ENCODE measurements around the gene PHYHIPL. TPM values are rescaled to one million over a fixed set of nuclear protein-coding genes. Genes with fewer than 3 reads are reported as not detected.

The PHYHIPL gene
- total RNA-seq, 4 donors from 2014 or later = 0.10 to 0.29 TPM; not detected in 2

- 23 to 30% methylated on average over 1 of the region's 1 CpG for WGBS, 2 donors
Observed at GRCh38 chr10:59133841-59134593, 42.4 kb upstream of the PHYHIPL start.

GRCh38 chr10:59134785-59135184, 41.7 kb upstream of the PHYHIPL start:
- intact Hi-C loops (cut with DNase I; ENCODE audit: low total_unique reads) = no loop called here
- TF ChIP-seq POLR2A (IDR thresholded peaks at IDR 0.05) = no peak
- H3K4me3 ChIP-seq (ENCODE audit: low read depth, poor library complexity, severe bottlenecking) = no peak overlapping the region
- no peak for DNase-seq (ENCODE audit: low spot score in 2 of 2)
- 76 to 80% methylated on average over 3 of the region's 3 CpGs for whole genome bisulfite sequencing, 2 donors

More at GRCh38 chr10:59133841-59134593, 42.4 kb upstream of the PHYHIPL start:
- intact Hi-C loops (cut with DNase I; ENCODE audit: low total_unique reads) = no loop called here
- no peak overlapping the region for H3K4me3 ChIP-seq (ENCODE audit: low read depth, poor library complexity, severe bottlenecking)
- no peak for TF ChIP-seq CTCF (IDR thresholded peaks at IDR 0.05)
- TF ChIP-seq POLR2A (IDR thresholded peaks at IDR 0.05) = no peak
- DNase-seq (ENCODE audit: low spot score in 2 of 2) = no peak

GRCh38 chr10:59135275-59135674, 41.2 kb upstream of the PHYHIPL start:
- TF ChIP-seq CTCF (IDR thresholded peaks at IDR 0.05) (no peak), POLR2A (IDR thresholded peaks at IDR 0.05) (no peak)
- 59 to 83% methylated on average over 3 of the region's 3 CpGs for WGBS, 2 donors
- no peak for DNase-seq (ENCODE audit: low spot score in 2 of 2)
- H3K4me3 ChIP-seq (ENCODE audit: low read depth, poor library complexity, severe bottlenecking) = no peak overlapping the region
- intact Hi-C loops (cut with DNase I; ENCODE audit: low total_unique reads) = no loop called here

GRCh38 chr10:59138052-59138451, 38.4 kb upstream of the PHYHIPL start:
- no peak overlapping the region for H3K4me3 ChIP-seq (ENCODE audit: low read depth, poor library complexity, severe bottlenecking)
- 95 to 97% methylated on average over 23 of the region's 23 CpGs for WGBS, 2 donors
- TF ChIP-seq CTCF (IDR thresholded peaks at IDR 0.05) (no peak), POLR2A (IDR thresholded peaks at IDR 0.05) (no peak)
- peak in 1 of 2 donors; percentile 81 for DNase-seq (ENCODE audit: low spot score in 2 of 2)
- intact Hi-C loops (cut with DNase I; ENCODE audit: low total_unique reads) = no loop called here

- TF ChIP-seq POLR2A (IDR thresholded peaks at IDR 0.05) (no peak), CTCF (IDR thresholded peaks at IDR 0.05) (no peak)
- DNase-seq (ENCODE audit: low spot score in 2 of 2) = no peak
- 57 to 62% methylated on average over 1 of the region's 1 CpG for WGBS, 2 donors
- intact Hi-C loops (cut with DNase I; ENCODE audit: low total_unique reads) = no loop called here
- no peak overlapping the region for H3K4me3 ChIP-seq (ENCODE audit: low read depth, poor library complexity, severe bottlenecking)
Observed at GRCh38 chr10:59143544-59143943, 32.9 kb upstream of the PHYHIPL start.

GRCh38 chr10:59148701-59149100, 27.7 kb upstream of the PHYHIPL start:
- 51 to 59% methylated on average over 2 of the region's 2 CpGs for WGBS, 2 donors
- no peak overlapping the region for H3K4me3 ChIP-seq (ENCODE audit: low read depth, poor library complexity, severe bottlenecking)
- intact Hi-C loops (cut with DNase I; ENCODE audit: low total_unique reads) = no loop called here
- no peak for DNase-seq (ENCODE audit: low spot score in 2 of 2)
- TF ChIP-seq POLR2A (IDR thresholded peaks at IDR 0.05) = no peak
- TF ChIP-seq CTCF (IDR thresholded peaks at IDR 0.05) = no peak

All from lower leg skin (tissue), 4 donors.